A549 (cell line): Measurements from ENCODE around the gene CDY1B.
"Not testable (repeated sequence)": the region's sequence is repeated elsewhere in the genome, so short reads cannot be mapped to it uniquely, and the experiment has no call there.

Experiments used
- CTCF ChIP-seq: fragments of >200 bp; sonication (Bioruptor Twin); formaldehyde crosslinking; IDR thresholded peaks from 3 replicates; pipeline ENCODE4 v1.5.1; 2016
- EP300 ChIP-seq, 2 experiments: fragments of >200 bp; sonication (Bioruptor Twin); formaldehyde crosslinking; IDR thresholded peaks; 2 replicates in 1 of 2; 3 replicates in 1 of 2; pipeline ENCODE4 v1.6.1; 2016 to 2017
- KDM1A ChIP-seq: fragments of 200-600 bp; sonication (generic); IDR thresholded peaks from 2 replicates; pipeline ENCODE4 v1.6.1; 2016; ENCODE audit warnings: low read depth, mild to moderate bottlenecking
- KDM5A ChIP-seq: fragments of 200-600 bp; sonication (generic); IDR thresholded peaks from 2 replicates; pipeline ENCODE4 v1.6.1; 2016; ENCODE audit warnings: antibody characterized with exemption, mild to moderate bottlenecking
- MAFK ChIP-seq: fragments of 450-650 bp; IDR thresholded peaks from 2 replicates; pipeline ENCODE4 v1.6.1; 2014; ENCODE audit not compliant: partially characterized antibody
- ZFP36 ChIP-seq: fragments of 450-650 bp; IDR thresholded peaks from 2 replicates; pipeline ENCODE4 v1.6.1; 2014; ENCODE audit warnings: borderline replicate concordance; ENCODE audit not compliant: partially characterized antibody

- not testable (repeated sequence) for TF ChIP-seq EP300 (IDR thresholded peaks at IDR 0.05); CTCF; MAFK; KDM5A; ZFP36; KDM1A
These were observed 1.7 kb upstream of the CDY1B start for GRCh38 chrY:24049525-24049924.
